GM10248 (cell line): ENCODE measurements around the gene DNM1L.

Experiments
- CTCF ChIA-PET: fragments of 300-600 bp; sonication (Branson Sonifier 250); formaldehyde crosslinking; extraction: SDS; loops from one replicate; lab custom pipeline; 2021; ENCODE audit warnings: antibody characterized with exemption; lab: Yijun Ruan, JAX
- POLR2A ChIA-PET: fragments of 350-650 bp; sonication (Branson Sonifier 250); formaldehyde crosslinking; extraction: SDS; loops from one replicate; lab custom pipeline; 2020; ENCODE audit warnings: antibody characterized with exemption; lab: Yijun Ruan, JAX
- DNase-seq: peaks from one replicate; pipeline ENCODE4 v3.0.0; 2012; ENCODE audit errors: extremely low spot score
- TF ChIP-seq, protein P1 (sequence below): IDR thresholded peaks from 2 replicates; pipeline ENCODE4 v1.5.1; 2012; ENCODE audit warnings: mild to moderate bottlenecking, low read depth; ENCODE audit errors: extremely low read depth, missing control alignments, control extremely low read depth

The DNM1L gene

DNA sequence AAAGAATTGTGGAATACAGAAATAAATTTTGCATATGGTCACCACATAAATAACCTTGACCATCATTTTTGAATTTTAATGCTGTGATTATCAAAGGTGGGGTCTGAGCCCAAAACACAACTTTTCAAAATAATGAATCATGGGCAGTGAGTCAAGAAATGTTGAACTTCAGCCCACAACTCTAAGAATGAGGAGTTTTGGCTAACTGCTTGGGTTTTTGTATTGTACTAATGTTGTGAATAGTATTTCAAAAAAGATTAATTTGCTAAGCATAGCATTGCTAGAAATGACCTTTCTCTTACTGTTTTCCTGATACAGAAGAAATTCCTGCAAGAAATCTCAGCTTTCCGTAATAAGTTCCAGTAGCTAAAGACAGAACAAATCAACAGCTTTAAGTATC, 101.0 kb downstream of the DNM1L start:
- no peak for DNase-seq
- TF ChIP-seq, protein P1, sequence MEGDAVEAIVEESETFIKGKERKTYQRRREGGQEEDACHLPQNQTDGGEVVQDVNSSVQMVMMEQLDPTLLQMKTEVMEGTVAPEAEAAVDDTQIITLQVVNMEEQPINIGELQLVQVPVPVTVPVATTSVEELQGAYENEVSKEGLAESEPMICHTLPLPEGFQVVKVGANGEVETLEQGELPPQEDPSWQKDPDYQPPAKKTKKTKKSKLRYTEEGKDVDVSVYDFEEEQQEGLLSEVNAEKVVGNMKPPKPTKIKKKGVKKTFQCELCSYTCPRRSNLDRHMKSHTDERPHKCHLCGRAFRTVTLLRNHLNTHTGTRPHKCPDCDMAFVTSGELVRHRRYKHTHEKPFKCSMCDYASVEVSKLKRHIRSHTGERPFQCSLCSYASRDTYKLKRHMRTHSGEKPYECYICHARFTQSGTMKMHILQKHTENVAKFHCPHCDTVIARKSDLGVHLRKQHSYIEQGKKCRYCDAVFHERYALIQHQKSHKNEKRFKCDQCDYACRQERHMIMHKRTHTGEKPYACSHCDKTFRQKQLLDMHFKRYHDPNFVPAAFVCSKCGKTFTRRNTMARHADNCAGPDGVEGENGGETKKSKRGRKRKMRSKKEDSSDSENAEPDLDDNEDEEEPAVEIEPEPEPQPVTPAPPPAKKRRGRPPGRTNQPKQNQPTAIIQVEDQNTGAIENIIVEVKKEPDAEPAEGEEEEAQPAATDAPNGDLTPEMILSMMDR: no peak
- ChIA-PET POLR2A (no interaction called here), CTCF (no interaction called here)

DNA sequence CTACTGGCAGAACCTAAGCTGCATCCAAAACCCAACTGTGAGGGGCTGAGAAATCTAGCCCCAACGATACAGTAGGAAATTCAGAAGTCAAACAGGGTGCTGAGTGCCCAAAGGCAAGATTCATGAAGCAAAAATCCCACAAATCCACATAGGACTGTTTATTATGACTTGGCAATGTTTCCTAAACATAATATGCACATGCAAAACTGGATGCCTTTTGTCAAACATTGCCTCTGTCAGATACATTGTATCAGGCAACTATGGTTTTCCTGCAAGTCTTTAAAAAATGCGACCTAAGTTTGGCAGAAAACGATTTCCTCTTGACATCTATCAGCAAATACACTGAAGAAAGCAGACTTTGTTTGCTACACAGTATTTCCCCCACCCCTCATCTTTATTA, 103.9 kb downstream of the DNM1L start:
- ChIA-PET CTCF (no interaction called here), POLR2A (no interaction called here)
- no peak for DNase-seq
- TF ChIP-seq, protein P1: no peak

DNA sequence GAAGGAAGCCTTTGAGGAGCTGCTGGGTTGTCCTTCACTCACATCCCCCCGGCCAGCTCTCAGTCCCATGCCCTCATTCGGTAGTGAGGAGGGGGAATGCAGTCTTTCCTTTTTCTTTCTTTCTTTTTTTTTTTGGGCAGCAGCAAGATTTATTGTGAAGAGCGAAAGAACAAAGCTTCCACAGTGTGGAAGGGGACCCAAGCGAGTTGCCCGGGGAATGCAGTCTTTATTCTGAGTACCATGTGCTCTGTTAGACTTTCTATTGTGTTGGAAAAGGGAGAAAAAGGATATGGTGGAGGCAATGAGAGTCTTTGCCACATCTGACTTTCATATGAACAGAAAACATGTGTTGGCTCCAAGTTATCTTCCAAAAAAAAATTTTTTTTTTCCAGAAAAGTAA, 106.5 kb downstream of the DNM1L start:
- no peak for DNase-seq
- POLR2A ChIA-PET: no interaction called here
- TF ChIP-seq, protein P1: no peak
- CTCF ChIA-PET: interaction anchor here (1.3 kb wide), 1 partner anchor 30 kb away, joined by 5 read pairs; the partner anchor contains the start of gene YARS2

DNA sequence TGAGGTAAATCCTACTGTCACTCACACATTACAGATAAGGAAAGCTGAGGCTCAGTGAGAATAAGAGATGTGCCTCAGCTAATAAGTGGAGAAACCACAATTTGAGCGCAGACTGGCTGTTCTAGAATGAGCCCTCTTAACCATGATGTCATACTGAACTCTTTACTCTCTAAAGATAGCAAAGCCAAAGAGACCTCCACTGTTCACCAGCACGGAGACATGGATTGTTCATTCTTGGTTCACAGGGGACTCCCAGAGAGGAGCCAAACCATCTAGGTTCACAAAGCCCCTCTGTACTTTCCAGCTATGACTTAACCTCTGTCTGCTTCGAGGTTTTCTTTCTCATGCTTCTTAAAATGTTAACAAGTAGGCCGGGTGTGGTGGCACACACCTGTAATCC, 109.3 kb downstream of the DNM1L start:
- TF ChIP-seq, protein P1: no peak
- POLR2A ChIA-PET: no interaction called here
- no peak for DNase-seq
- CTCF ChIA-PET: no interaction called here

DNA sequence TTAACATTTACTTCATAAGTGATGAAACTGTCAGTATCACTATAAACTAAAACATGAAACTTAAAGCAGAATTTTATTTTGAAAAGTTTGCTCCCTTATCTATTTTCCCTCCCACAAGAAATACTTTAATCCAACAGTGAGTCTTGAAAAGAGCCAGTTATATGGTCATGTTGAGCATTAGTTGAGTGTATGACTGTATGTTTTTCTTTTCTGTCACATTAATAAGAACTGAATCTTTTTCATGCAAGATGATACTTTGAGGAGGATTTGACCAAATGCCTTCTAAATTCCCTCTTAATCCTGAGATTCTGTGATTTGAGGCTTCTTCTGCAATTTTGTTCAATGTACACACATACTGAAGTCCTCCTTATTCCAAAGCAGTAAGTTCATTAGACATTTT, 110.3 kb downstream of the DNM1L start:
- DNase-seq: no peak
- ChIA-PET POLR2A (interaction anchor here (0.7 kb wide), 1 partner anchor 385 kb away, joined by 8 read pairs; no protein-coding TSS in a partner anchor), CTCF (interaction anchor here (1.1 kb wide), 1 partner anchor 17 kb away, joined by 4 read pairs; no protein-coding TSS in a partner anchor)
- TF ChIP-seq, protein P1: no peak

DNA sequence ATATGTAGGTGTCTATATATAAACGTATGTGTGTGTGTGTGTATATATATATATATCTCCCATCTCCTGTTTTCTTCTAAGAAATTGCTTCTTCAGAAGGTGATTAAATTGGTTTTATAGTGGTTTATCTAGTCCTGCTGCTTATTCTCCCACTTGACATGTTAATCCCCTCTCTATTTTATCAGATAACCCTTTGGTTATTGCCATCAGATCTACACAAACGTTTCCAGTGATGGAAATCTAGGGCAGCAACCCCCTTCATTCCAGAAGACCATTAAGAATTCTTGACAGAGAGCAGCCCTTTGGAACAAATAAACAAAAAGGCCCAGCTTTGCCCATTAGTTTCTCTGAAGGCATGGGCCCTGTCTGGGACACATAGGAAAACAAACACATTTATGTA, 110.8 kb downstream of the DNM1L start:
- TF ChIP-seq, protein P1: no peak
- DNase-seq: no peak
- ChIA-PET CTCF (interaction anchor here (1.1 kb wide), 1 partner anchor 17 kb away, joined by 4 read pairs; no protein-coding TSS in a partner anchor), POLR2A (no interaction called here)
